Dermis blood vessel endothelial cell (primary cell): ENCODE results near the gene CHCHD10. TPM values are rescaled to one million over a fixed set of nuclear protein-coding genes. Genes with fewer than 3 reads are reported as not detected.
"Not testable (repeated sequence)": the region's sequence is repeated elsewhere in the genome, so short reads cannot be mapped to it uniquely, and the experiment has no call there.

ENCODE experiments used
- DNase-seq: peaks from one replicate; pipeline ENCODE4 v3.0.0; 2010
- total RNA-seq: library from RNA; depleted of rRNA; stranded (reverse); fragments of >200 nt; gene quantifications from 2 replicates; pipeline ENCODE4 v1.2.3, GENCODE V29; 2014

CHCHD10 gene
- total RNA-seq, 1 donor from 2014 or later: 2.6 TPM

GRCh38 chr22:23745791-23746190 is 22.0 kb downstream of the CHCHD10 start:
- no peak for DNase-seq

- no peak for DNase-seq
Measured at GRCh38 chr22:23744485-23744884, 23.3 kb downstream of the CHCHD10 start.

- no peak for DNase-seq
Measured at GRCh38 chr22:23744001-23744400, 23.8 kb downstream of the CHCHD10 start.

- no peak for DNase-seq
Measured at GRCh38 chr22:23743303-23743705, 24.5 kb downstream of the CHCHD10 start.

GRCh38 chr22:23742505-23743264 is 25.1 kb downstream of the CHCHD10 start:
- no peak for DNase-seq

- no peak for DNase-seq
Measured at GRCh38 chr22:23737696-23738095, 30.1 kb downstream of the CHCHD10 start.

- not testable (repeated sequence) for DNase-seq
Measured at GRCh38 chr22:23728108-23728507, 39.7 kb downstream of the CHCHD10 start.

- no peak for DNase-seq
Measured at GRCh38 chr22:23722724-23723123, 45.0 kb downstream of the CHCHD10 start.

- no peak for DNase-seq
Measured at GRCh38 chr22:23722160-23722559, 45.6 kb downstream of the CHCHD10 start.

- no peak for DNase-seq
Measured at GRCh38 chr22:23720855-23721254, 46.9 kb downstream of the CHCHD10 start.

- DNase-seq: no peak
Measured at GRCh38 chr22:23718371-23719165, 49.2 kb downstream of the CHCHD10 start.

GRCh38 chr22:23716811-23717801 is 50.7 kb downstream of the CHCHD10 start:
- DNase-seq: peak; percentile 91

Other genes with a start within 250 kb of the CHCHD10 start
- gene IGLL1, start 187.7 kb downstream of the CHCHD10 start, total RNA-seq: not detected in 2 replicates
- gene DRICH1, start 135.7 kb downstream of the CHCHD10 start, total RNA-seq: 0.05 and 0.17 TPM in 2 replicates
- gene RGL4, start 77.0 kb downstream of the CHCHD10 start, total RNA-seq: not detected in 2 replicates
- gene ZNF70, start 16.9 kb downstream of the CHCHD10 start, total RNA-seq: 2.2 and 2.3 TPM in 2 replicates
- gene VPREB3, start 13.5 kb downstream of the CHCHD10 start, total RNA-seq: not detected in 2 replicates
- 0.14 TPM in 1 of 2 replicates, not detected in the other for gene C22orf15, start 5.0 kb downstream of the CHCHD10 start, total RNA-seq
- gene MMP11, start 4.9 kb upstream of the CHCHD10 start, total RNA-seq: 4.4 and 7.3 TPM in 2 replicates
- 24.5 and 45.8 TPM in 2 replicates for gene SMARCB1, start 19.0 kb upstream of the CHCHD10 start, total RNA-seq
- 0.68 and 1.3 TPM in 2 replicates for gene DERL3, start 71.0 kb upstream of the CHCHD10 start, total RNA-seq
- 4.7 and 6.0 TPM in 2 replicates for gene SLC2A11, start 89.9 kb upstream of the CHCHD10 start, total RNA-seq
- gene MIF, start 126.4 kb upstream of the CHCHD10 start, total RNA-seq: 153 and 274 TPM in 2 replicates
- gene GSTT2B, start 193.2 kb upstream of the CHCHD10 start, total RNA-seq: 1.4 and 11.1 TPM in 2 replicates
- 0.34 and 0.98 TPM in 2 replicates for gene DDTL, start 198.9 kb upstream of the CHCHD10 start, total RNA-seq
- 114 and 121 TPM in 2 replicates for gene DDT, start 206.5 kb upstream of the CHCHD10 start, total RNA-seq
- gene GSTT2, start 212.2 kb upstream of the CHCHD10 start, total RNA-seq: 0.65 TPM in 1 of 2 replicates, not detected in the other
- gene GSTT4, start 237.5 kb upstream of the CHCHD10 start, total RNA-seq: not detected in 2 replicates
- 35.7 and 50.2 TPM in 2 replicates for gene CABIN1, start 243.3 kb upstream of the CHCHD10 start, total RNA-seq